Measurements from ENCODE around the gene SYK.
"Not testable (repeated sequence)": the region's sequence is repeated elsewhere in the genome, so short reads cannot be mapped to it uniquely, and the experiment has no call there.

Gene SYK

DNA sequence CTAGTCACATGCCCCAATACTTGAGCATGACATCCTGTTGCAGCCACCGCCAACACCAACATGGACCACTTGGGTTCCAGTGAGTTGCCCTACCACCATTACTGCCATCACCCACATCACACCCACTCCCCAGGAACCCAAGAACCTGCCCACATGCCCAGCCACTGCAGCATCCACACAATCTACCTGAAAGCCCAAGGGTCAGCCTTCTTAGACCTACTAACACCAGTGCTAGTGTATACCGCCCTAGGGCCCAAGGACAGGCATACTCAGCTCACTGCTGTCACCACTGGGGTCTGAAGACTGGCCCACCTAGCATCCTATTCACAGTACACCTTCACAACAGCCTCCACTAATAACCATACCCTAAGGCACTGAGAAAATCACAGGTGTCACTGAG, 82.0 kb downstream of the SYK start:
- no peak for FAIRE-seq

GRCh38 chr9:90884178-90884577, 82.6 kb downstream of the SYK start:
- FAIRE-seq = no peak

DNA sequence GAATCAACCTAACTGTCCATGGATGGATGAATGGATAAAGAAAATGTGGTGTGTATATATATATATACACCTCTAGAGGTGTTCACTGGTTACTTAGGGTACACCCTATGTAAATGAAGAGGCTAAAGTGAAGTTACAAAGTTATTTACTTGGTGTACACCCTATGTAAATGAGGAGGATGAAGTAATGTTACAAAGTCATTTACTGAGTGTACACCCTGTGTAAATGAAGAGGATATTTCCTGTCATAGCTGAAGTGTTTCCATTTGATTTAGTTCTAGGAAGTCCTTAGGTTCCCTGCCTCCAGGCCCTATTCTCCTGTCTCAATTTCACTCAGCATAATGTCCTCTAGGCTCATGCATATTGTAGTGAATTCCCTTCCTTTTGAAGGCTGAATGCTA, 85.2 kb downstream of the SYK start:
- not testable (repeated sequence) for FAIRE-seq

DNA sequence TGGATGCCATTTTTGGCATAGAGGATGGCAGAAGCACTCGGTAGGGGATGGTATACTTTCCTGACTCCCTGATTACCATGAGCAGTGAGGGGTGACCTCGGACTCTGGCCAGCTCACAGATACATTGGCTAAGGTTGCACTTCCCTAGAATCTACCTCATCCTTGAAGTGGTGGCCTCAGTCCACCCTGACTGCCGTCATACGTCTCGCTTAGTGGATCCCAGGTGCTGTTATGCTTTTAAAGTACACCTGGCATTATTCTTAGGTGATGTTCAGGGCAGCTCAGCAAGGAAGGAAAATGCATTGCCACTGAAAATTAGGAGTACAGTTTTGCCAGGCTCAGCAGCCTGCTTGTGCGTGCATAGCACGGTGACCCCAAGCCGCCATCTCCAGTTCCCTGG, 87.3 kb downstream of the SYK start:
- FAIRE-seq = no peak

- FAIRE-seq = no peak
Observed at GRCh38 chr9:90890146-90890810, 88.7 kb downstream of the SYK start.

DNA sequence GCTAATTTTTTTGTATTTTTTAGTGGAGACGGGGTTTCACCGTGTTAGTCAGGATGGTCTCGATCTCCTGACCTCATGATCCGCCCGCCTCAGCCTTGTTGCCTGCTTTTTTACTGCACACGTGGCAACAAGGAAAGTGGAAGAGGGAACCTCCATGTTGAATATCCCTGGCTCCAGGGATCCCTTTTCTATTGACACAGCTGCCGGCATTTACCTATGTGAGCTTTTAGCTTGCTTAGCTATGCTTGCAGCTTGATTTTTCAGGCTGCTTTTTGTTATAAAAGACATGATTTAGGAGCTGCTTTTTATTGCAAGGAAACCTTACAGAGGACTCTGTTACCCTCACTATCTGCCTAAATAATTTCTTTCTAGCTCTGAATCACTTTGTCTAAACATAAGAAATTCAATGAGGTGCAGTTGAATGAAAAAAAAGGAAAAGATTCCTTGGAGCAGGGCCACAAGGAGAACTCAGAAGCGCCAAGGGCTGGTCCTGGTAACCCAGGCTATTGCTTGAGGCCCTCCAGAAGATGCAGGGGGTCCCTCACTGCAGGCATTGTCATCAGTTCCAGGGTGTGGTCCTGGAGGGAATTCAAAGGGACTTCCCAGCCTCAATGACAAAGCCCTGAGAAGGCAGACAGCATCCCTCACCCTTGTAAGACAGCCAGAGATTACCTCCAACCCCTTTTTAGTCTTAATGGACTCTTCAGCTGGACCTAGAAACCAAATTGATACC, 89.9 kb downstream of the SYK start:
- no peak for FAIRE-seq

DNA sequence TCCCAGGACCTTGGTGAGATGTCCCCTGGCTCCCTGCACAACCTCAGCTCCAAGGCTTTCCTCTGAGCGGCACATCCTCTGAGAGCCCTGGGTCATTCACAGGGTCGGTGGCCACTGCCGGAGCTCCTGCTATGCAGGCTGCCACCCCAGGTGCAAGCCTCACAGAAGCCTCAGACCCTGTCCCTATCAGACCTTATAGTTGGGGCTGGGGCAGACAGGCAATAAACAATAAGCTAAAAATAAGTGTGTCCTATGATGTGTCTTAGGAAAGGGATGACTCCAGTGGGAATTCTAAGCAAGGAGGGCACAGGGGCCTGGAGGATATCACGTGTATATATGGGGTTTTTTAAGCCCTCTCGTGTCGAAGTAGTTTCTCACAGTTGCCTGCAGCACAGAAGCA, 91.3 kb downstream of the SYK start:
- FAIRE-seq = no peak

- no peak for FAIRE-seq
Observed at GRCh38 chr9:90893706-90894105, 92.1 kb downstream of the SYK start.

DNA sequence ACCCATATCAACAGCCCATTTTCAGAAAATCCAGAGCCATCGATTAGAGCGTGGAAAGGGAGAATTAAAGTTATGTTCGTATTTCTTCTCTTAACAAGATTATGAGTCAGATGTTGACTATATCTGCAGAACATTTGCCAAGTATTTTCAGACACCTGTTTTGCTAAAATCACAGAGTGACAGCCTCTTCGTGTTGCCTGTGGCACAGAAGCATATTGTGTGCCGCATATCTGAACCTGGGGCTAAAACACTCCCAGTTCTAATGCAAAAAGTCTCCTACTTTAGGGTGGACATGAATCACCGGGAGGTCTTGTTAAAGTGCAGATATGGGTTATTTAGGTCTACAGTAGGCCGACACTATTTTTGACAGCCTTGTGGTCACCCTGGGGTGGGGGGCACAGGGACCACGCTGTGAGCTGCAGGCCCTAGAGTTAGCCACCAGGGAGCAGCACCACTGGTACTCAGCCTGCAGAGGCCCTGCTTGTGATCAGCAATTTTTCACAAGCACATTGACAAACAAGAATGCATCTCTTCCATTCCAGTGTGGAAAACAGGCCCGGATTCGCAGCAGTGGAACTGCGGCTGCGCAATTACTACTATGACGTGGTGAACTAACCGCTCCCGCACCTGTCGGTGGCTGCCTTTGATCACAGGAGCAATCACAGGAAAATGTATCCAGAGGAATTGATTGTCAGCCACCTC, 93.5 kb downstream of the SYK start:
- FAIRE-seq = no peak

DNA sequence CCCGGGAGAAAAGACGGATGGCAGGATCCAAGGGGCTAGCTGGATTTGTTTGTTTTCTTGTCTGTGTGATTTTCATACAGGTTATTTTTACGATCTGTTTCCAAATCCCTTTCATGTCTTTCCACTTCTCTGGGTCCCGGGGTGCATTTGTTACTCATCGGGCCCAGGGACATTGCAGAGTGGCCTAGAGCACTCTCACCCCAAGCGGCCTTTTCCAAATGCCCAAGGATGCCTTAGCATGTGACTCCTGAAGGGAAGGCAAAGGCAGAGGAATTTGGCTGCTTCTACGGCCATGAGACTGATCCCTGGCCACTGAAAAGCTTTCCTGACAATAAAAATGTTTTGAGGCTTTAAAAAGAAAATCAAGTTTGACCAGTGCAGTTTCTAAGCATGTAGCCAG, 94.2 kb downstream of the SYK start:
- FAIRE-seq = no peak

DNA sequence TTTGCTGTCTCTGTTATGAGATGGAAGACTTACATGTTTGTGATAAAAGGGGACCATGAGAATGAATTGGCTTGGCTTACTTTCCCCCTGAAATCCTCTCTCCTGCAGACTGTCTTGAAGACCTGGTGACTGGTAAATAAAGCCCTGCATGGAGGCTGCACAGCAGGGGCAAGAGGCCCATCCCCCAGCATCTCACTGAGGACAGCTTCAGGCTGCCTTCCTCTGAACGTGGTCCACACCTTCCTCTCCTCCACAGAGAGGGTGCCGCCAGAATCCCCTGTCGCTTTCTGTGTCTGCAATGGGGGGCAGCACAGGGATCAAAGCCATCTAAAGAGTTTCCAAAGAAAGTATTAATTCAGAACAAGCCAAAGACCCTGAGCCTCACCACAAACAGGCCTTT, 94.6 kb downstream of the SYK start:
- FAIRE-seq = no peak

GRCh38 chr9:90898228-90898627, 96.6 kb downstream of the SYK start:
- FAIRE-seq = no peak

- FAIRE-seq = no peak
Observed at GRCh38 chr9:90899287-90899686, 97.7 kb downstream of the SYK start.

DNA sequence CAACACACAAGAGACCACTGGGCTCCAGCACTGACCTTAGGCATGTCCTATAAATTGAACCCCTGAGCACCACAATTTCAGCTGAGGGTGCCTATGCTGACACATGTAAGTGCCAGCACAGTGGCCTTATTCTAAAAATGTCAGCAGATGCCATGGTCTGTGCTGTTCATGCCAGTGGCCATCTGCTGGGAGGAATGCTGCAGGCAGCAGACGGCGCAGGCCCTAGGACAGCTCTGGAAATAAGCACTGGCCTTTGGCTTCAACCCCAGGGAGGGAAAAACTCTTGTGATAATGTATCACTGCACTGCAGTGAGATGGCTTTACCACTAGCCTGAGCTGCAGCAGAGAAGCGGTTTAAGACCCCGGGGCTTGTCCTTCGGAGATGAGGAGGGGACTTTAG, 98.5 kb downstream of the SYK start:
- FAIRE-seq = no peak

- no peak for FAIRE-seq
Observed at GRCh38 chr9:90901933-90902332, 100.3 kb downstream of the SYK start.

GRCh38 chr9:90903766-90904424, 102.3 kb downstream of the SYK start:
- no peak for FAIRE-seq

DNA sequence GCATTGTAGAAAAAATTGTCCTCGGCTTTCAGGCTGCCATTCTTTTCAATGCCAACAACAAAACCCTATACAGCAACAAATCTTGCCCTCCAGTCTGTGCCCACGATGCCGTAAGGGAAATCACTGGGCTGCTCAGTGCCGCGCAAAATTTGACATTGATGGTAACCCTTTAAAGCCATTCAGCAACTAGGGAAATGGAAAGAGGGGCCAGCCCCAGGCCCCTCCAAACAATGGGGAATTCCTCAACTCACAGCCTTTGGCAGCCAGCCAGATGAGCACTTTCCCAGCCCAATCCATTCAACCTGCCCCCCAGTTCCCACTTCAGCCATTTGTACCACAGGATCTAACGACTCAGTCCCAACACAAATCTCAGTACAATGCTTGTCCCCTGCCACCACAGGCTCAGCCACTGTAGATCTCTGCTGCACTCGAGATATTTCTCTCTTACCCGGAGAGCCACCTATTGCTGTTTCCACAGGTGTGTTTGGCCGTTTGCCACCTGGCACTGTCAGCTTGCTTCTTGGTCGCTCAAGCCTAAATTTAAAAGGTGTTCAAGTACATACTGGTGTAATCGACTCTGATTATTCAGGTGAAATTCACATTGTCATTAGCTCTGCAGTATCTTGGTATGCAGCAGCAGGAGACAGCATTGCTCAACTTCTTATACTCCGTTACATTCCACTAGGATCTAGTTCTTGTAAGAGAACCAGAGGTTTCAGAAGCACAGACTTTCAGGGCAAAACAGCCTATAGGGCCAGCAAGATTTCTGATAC, 103.3 kb downstream of the SYK start:
- FAIRE-seq = no peak

DNA sequence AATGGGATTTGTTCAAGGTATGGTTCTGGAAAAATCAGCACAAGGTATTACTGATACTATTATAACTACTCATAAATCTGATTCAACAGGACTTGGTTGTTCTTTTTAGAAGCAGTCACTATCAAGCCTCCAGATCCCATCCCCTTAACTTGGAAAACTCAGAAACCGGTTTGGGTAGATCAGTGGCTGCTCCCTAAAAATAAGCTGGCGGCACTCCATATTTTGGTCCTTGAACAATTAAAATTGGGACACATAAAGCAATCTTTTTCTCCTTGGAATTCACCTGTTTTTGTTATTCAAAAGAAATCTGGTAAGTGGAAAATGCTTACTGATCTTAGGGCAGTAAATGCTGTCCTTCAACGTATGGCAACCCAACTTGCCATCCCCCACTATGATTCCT, 104.2 kb downstream of the SYK start:
- no peak for FAIRE-seq

GRCh38 chr9:90906316-90907055, 104.9 kb downstream of the SYK start:
- no peak for FAIRE-seq

GRCh38 chr9:90907056-90907445, 105.4 kb downstream of the SYK start:
- no peak for FAIRE-seq

- FAIRE-seq = no peak
Observed at GRCh38 chr9:90907790-90908189, 106.2 kb downstream of the SYK start.

DNA sequence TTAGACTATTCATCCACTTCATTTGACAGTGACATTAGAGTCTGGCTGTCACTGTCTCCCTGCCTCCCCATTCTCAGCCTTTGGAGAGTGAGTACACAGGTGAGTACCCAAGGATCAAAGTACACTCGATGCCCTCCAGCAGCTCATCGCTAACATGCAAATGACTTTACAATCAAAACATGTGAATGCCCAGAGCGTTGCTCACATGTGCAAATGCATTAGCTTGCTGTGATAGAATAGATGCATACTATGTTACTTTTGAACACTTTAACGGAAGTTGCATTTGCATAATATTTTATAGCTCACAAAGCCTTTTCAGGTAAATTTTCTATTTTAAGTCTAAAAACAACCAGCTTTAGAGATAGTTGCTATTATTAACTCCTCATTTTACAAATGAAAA, 107.6 kb downstream of the SYK start:
- no peak for FAIRE-seq
